Vagina (tissue), 2 donors: ENCODE results near the gene HTRA3. TPM values are rescaled to one million over a fixed set of nuclear protein-coding genes. Genes with fewer than 3 reads are reported as not detected.

ENCODE experiments used
- DNase-seq, 2 donors: peaks; one replicate each; pipeline ENCODE4 v3.0.0-alpha.2; 2017; ENCODE audit errors: extremely low spot score in 2 of 2
- H3K27ac ChIP-seq: fragments of 200-600 bp; sonication (generic); one replicate; pipeline ENCODE4 v1.5.1; 2019
- H3K27me3 ChIP-seq: fragments of 200-600 bp; sonication (generic); one replicate; pipeline ENCODE4 v1.5.1; 2019
- H3K36me3 ChIP-seq, 2 donors: fragments of 200-600 bp; sonication (generic); one replicate each; pipeline ENCODE4 v1.5.1; 2017 to 2019
- H3K4me1 ChIP-seq: fragments of 200-600 bp; sonication (generic); one replicate; pipeline ENCODE4 v1.5.1; 2019
- H3K4me3 ChIP-seq, 2 donors: fragments of 200-600 bp; sonication (generic); 1 replicate in 1 of 2; 2 replicates in 1 of 2; pipeline ENCODE4 v1.5.1; 2016 to 2019
- H3K9me3 ChIP-seq: fragments of 200-600 bp; sonication (generic); one replicate; pipeline ENCODE4 v1.5.1; 2019
- CTCF ChIP-seq, 3 experiments: fragments of 450-650 bp in 2 of 3; fragments of 200-600 bp in 1 of 3; sonication (generic) in 1 of 3; IDR thresholded peaks; one replicate each; pipeline ENCODE4 v1.5.1; 2017 to 2019; ENCODE audit warnings: antibody characterized with exemption in 3 of 3, mild to moderate bottlenecking in 2 of 3, moderate library complexity in 2 of 3
- POLR2A ChIP-seq, 2 donors: fragments of 450-650 bp; IDR thresholded peaks; one replicate each; pipeline ENCODE4 v1.6.1; 2017; ENCODE audit warnings: antibody characterized with exemption in 2 of 2, mild to moderate bottlenecking in 2 of 2, moderate library complexity in 2 of 2
- POLR2AphosphoS5 ChIP-seq, 2 donors: sonication (generic); formaldehyde crosslinking; IDR thresholded peaks; one replicate each; pipeline ENCODE4 v1.9.0; 2017; ENCODE audit warnings: antibody characterized with exemption in 2 of 2, mild to moderate bottlenecking in 2 of 2, low read depth in 1 of 2; ENCODE audit not compliant: insufficient read depth in 1 of 2
- intact Hi-C: fragments of 100-400 bp; cut with DNase I; formaldehyde crosslinking; loops from one replicate; pipeline ENCODE4 v1.15.1; 2023
- total RNA-seq: library from RNA; depleted of rRNA; stranded (reverse); fragments of >200 nt; gene quantifications from one replicate; pipeline ENCODE4 v1.2.3, GENCODE V29; 2016

Gene HTRA3
- total RNA-seq, 1 donor from 2014 or later = 33.1 TPM

- H3K4me3 ChIP-seq = no peak overlapping the region
- no peak for TF ChIP-seq CTCF (IDR thresholded peaks at IDR 0.05)
- intact Hi-C loops = no loop called here
- H3K4me1 ChIP-seq = no peaks in the 10 kb centered on the region
- H3K27me3 ChIP-seq = no peaks in the 10 kb centered on the region
- DNase-seq = no peak
- H3K9me3 ChIP-seq = no peaks in the 10 kb centered on the region
- H3K27ac ChIP-seq = no peak overlapping the region
- peaks cover 0 to 7% of the 10 kb centered on the region in 2 donors for H3K36me3 ChIP-seq
Measured at GRCh38 chr4:8291701-8292477, 22.3 kb downstream of the HTRA3 start.

- H3K4me3 ChIP-seq = no peak overlapping the region
Measured at GRCh38 chr4:8292478-8293107, 23.0 kb downstream of the HTRA3 start.

GRCh38 chr4:8293131-8293975 is 23.8 kb downstream of the HTRA3 start:
- no peak for DNase-seq
- intact Hi-C loops = no loop called here

More at GRCh38 chr4:8292478-8293107, 23.0 kb downstream of the HTRA3 start:
- no peaks in the 10 kb centered on the region for H3K9me3 ChIP-seq
- DNase-seq = no peak
- no peaks in the 10 kb centered on the region for H3K4me1 ChIP-seq
- TF ChIP-seq POLR2A (IDR thresholded peaks at IDR 0.05) = no peak
- TF ChIP-seq CTCF (IDR thresholded peaks at IDR 0.05) = no peak
- TF ChIP-seq POLR2AphosphoS5 (IDR thresholded peaks at IDR 0.05; ENCODE audit: insufficient read depth in 1 of 2, low read depth in 1 of 2) = no peak
- peaks cover 0 to 2% of the 10 kb centered on the region in 2 donors for H3K36me3 ChIP-seq
- intact Hi-C loops = no loop called here
- H3K27me3 ChIP-seq = no peaks in the 10 kb centered on the region
- H3K27ac ChIP-seq = no peak overlapping the region

GRCh38 chr4:8294036-8294435 is 24.5 kb downstream of the HTRA3 start:
- DNase-seq = no peak
- Histone ChIP-seq H3K36me3 (no peaks in the 10 kb centered on the region), H3K4me3 (no peak overlapping the region)

More at GRCh38 chr4:8293131-8293975, 23.8 kb downstream of the HTRA3 start:
- H3K9me3 ChIP-seq = no peaks in the 10 kb centered on the region
- H3K27ac ChIP-seq = no peak overlapping the region
- H3K36me3 ChIP-seq = no peaks in the 10 kb centered on the region
- no peaks in the 10 kb centered on the region for H3K27me3 ChIP-seq
- H3K4me3 ChIP-seq = no peak overlapping the region
- no peaks in the 10 kb centered on the region for H3K4me1 ChIP-seq
- TF ChIP-seq POLR2A (IDR thresholded peaks at IDR 0.05) (no peak), CTCF (IDR thresholded peaks at IDR 0.05) (no peak), POLR2AphosphoS5 (IDR thresholded peaks at IDR 0.05; ENCODE audit: insufficient read depth in 1 of 2, low read depth in 1 of 2) (no peak)

More at GRCh38 chr4:8294036-8294435, 24.5 kb downstream of the HTRA3 start:
- no peak for TF ChIP-seq POLR2AphosphoS5 (IDR thresholded peaks at IDR 0.05; ENCODE audit: insufficient read depth in 1 of 2, low read depth in 1 of 2)
- TF ChIP-seq CTCF (IDR thresholded peaks at IDR 0.05) = no peak
- no peak for TF ChIP-seq POLR2A (IDR thresholded peaks at IDR 0.05)
- no peaks in the 10 kb centered on the region for H3K9me3 ChIP-seq
- intact Hi-C loops = no loop called here
- H3K27me3 ChIP-seq = no peaks in the 10 kb centered on the region
- H3K27ac ChIP-seq = no peak overlapping the region
- H3K4me1 ChIP-seq = no peaks in the 10 kb centered on the region
